PC-9 (cell line): ENCODE data around the gene RYR1.

Experiments used
- CTCF ChIP-seq: fragments of 200-600 bp; sonication (generic); conservative IDR thresholded peaks from 2 replicates; pipeline ENCODE4 v1.6.1; 2017; ENCODE audit warnings: mixed run types, antibody characterized with exemption, mild to moderate bottlenecking, moderate library complexity
- EZH2 ChIP-seq: fragments of 200-600 bp; sonication (generic); IDR thresholded peaks from 2 replicates; pipeline ENCODE4 v1.8.0; 2017; ENCODE audit warnings: antibody characterized with exemption, low read depth

GRCh38 chr19:38411041-38411712 lies 22.3 kb upstream of the RYR1 start:
- no peak for TF ChIP-seq CTCF
- TF ChIP-seq EZH2 = no peak
